ENCODE measurements around the gene TDRD1.

TDRD1 gene

GRCh38 chr10:114279289-114279688 lies 100.1 kb downstream of the TDRD1 start:
- in situ Hi-C loops (cut with MboI; ENCODE audit: low pct_unique_long_range_greater_than_20kb, low sequenced_read_pairs) = no loop called here
- DNase-seq = no peak

DNA sequence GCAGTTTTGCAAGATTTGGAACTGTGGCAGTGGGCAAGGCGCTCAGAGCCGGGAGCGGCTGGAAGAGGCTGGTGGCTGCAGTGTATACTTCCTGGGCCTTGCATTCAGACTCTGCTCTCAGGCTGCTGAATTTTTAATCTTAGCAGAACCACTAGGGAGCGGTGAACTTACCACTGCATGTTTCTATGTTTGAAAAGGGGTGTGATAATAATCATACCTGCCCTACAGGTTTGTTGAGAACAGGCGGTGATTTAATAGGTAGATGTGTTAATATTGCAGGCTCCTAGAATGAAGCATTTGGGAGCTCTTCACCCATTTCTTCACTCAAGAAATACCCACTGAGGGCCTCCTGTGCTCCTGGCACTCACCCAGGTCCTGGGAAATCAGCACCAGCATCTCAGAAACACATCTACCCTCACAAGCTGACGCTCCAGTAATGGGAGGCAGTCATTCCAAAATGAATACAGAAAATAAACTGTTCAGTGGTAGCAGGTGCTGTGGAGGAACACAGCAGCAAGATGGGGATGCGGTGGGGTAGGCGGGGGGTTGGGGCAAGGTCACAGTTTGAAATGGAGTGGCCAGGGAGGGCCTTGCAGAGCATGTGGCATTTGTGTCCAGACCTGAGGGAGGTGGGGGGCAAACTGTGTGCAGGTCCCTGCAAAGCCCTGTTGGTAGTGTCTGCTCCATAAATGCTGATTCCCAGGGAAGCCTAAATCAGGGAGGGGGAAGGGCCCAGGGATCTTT lies 100.9 kb downstream of the TDRD1 start:
- in situ Hi-C loops (cut with MboI; ENCODE audit: low pct_unique_long_range_greater_than_20kb, low sequenced_read_pairs) = no loop called here
- DNase-seq = no peak

DNA sequence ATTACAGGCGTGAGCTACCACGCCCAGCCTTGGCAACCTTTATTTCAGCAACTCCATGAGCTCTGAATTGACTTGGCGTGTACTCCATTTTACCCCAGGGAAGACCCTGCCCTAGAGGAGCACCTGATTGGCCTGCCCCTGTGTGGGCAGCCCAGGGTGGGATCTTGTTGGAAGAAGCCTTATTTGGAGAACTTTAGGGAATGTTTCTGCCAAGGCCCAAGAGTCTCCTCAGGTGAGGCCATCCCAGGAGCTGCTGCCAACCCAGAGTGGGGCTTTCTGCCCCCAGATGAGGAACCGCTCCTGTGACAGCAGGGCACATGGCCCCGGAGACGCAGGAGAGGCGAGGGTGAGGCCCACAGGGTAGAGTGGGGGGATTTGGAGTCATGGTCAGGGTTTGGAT lies 101.9 kb downstream of the TDRD1 start:
- no peak for DNase-seq
- in situ Hi-C loops (cut with MboI; ENCODE audit: low pct_unique_long_range_greater_than_20kb, low sequenced_read_pairs) = no loop called here

- DNase-seq = no peak
- in situ Hi-C loops (cut with MboI; ENCODE audit: low pct_unique_long_range_greater_than_20kb, low sequenced_read_pairs) = no loop called here
These were observed 102.3 kb downstream of the TDRD1 start for GRCh38 chr10:114281461-114281860.

Data from KBM-7 (cell line).